Measurements from ENCODE around the gene COL4A4. TPM values are rescaled to one million over a fixed set of nuclear protein-coding genes. Genes with fewer than 3 reads are reported as not detected.

The COL4A4 gene
- total RNA-seq, 1 donor from 2014 or later, result 0.05 TPM

DNA sequence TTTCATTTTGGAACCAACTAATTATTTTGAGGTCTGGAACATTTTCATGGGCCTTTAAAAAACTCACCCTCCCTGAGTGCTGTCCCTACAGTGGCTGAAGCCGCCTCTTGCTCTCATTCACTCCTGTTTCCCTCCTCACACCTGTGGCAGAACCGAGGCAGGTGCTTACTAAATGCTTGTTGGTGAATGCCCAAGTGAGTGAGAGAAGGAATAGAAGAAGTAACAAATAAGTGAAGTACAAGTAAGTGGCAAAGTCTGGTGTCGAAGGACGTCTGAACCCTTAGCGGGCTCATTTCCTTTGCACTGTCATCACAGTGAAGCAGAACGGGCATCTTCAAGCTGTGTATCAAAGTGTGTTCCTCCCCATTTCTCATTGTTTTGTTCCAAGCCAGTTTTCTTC is 192.9 kb downstream of the COL4A4 start:
- no peak for TF ChIP-seq CTCF (IDR thresholded peaks at IDR 0.05; ENCODE audit: partially characterized antibody, unreplicated experiment)
- Mint-ChIP-seq H3K4me1 (ENCODE audit: low read depth, unreplicated experiment) (peaks cover 4% of the 10 kb centered on the region), H3K27me3 (ENCODE audit: unreplicated experiment) (no peaks in the 10 kb centered on the region), H3K27ac (ENCODE audit: unreplicated experiment) (no peak overlapping the region), H3K4me3 (ENCODE audit: unreplicated experiment) (no peak overlapping the region), H3K36me3 (ENCODE audit: unreplicated experiment) (no peaks in the 10 kb centered on the region), H3K9me3 (ENCODE audit: unreplicated experiment) (no peaks in the 10 kb centered on the region)
- DNase-seq, result no peak

DNA sequence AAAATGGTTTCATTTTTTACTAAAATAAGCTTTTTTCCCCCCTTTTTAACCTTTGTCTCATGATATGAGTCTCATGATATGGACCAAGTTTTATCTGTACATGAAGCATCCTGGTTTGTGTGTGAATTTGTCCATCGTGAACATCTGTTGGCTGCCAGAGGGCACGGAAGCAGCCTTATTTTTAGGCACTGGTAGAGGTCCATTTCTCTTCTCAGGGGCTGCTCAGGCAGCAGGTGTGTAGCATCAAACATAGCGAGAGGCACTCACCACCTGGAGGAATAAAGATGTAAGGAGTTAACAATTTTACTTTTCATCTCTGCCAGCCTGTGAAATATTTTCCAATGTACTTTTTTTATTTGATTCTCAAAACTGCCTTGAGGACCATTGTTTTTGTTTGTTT is 193.6 kb downstream of the COL4A4 start:
- TF ChIP-seq CTCF (IDR thresholded peaks at IDR 0.05; ENCODE audit: partially characterized antibody, unreplicated experiment), result no peak
- peaks cover 4% of the 10 kb centered on the region for H3K4me1 Mint-ChIP-seq (ENCODE audit: low read depth, unreplicated experiment)
- H3K27me3 Mint-ChIP-seq (ENCODE audit: unreplicated experiment), result no peaks in the 10 kb centered on the region
- no peak for DNase-seq
- no peak overlapping the region for H3K27ac Mint-ChIP-seq (ENCODE audit: unreplicated experiment)
- no peak overlapping the region for H3K4me3 Mint-ChIP-seq (ENCODE audit: unreplicated experiment)
- H3K36me3 Mint-ChIP-seq (ENCODE audit: unreplicated experiment), result no peaks in the 10 kb centered on the region
- H3K9me3 Mint-ChIP-seq (ENCODE audit: unreplicated experiment), result no peaks in the 10 kb centered on the region

DNA sequence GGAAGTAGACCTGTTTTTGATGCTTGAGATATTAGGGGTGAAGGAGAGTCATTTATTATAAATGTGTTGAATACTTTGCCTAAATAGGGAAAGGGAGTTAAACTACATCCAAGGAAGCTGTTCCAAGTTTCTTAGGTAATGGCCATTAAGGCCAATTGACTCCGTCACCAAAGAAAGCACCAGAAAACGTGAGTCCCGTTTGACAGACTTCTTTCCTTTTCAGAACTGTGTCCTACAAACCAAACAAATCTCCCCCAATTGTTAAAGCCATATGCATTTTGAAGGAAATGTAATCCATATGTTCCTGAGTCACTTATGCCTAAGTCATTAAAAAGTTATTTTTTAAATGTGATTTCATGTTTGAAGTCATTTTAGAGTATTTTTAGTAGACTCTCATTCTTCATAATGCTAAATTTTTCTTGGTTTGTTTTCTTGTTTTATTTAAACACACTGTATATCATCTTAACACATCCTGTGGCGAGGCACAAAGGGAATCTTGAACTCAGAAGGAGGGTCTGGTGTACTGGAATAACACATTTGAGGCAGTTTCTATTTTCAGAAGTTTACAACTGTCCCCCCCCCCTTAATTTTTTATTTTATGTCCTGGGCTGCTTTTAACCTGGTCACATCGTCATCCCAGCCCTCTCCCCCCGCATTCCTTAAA is 194.5 kb downstream of the COL4A4 start:
- H3K4me1 Mint-ChIP-seq (ENCODE audit: low read depth, unreplicated experiment), result peaks cover 4% of the 10 kb centered on the region
- no peaks in the 10 kb centered on the region for H3K27me3 Mint-ChIP-seq (ENCODE audit: unreplicated experiment)
- no peak for TF ChIP-seq CTCF (IDR thresholded peaks at IDR 0.05; ENCODE audit: partially characterized antibody, unreplicated experiment)
- no peak for DNase-seq
- no peak overlapping the region for H3K27ac Mint-ChIP-seq (ENCODE audit: unreplicated experiment)
- no peak overlapping the region for H3K4me3 Mint-ChIP-seq (ENCODE audit: unreplicated experiment)
- H3K9me3 Mint-ChIP-seq (ENCODE audit: unreplicated experiment), result no peaks in the 10 kb centered on the region
- H3K36me3 Mint-ChIP-seq (ENCODE audit: unreplicated experiment), result no peaks in the 10 kb centered on the region

GRCh38 chr2:226965376-226965775 is 198.6 kb downstream of the COL4A4 start:
- Mint-ChIP-seq H3K4me3 (ENCODE audit: unreplicated experiment) (no peak overlapping the region), H3K27ac (ENCODE audit: unreplicated experiment) (no peak overlapping the region), H3K36me3 (ENCODE audit: unreplicated experiment) (no peaks in the 10 kb centered on the region), H3K4me1 (ENCODE audit: low read depth, unreplicated experiment) (peaks cover 2% of the 10 kb centered on the region), H3K27me3 (ENCODE audit: unreplicated experiment) (no peaks in the 10 kb centered on the region), H3K9me3 (ENCODE audit: unreplicated experiment) (no peaks in the 10 kb centered on the region)
- DNase-seq, result no peak
- no peak for TF ChIP-seq CTCF (IDR thresholded peaks at IDR 0.05; ENCODE audit: partially characterized antibody, unreplicated experiment)

GRCh38 chr2:226963528-226963927 is 200.5 kb downstream of the COL4A4 start:
- no peaks in the 10 kb centered on the region for H3K9me3 Mint-ChIP-seq (ENCODE audit: unreplicated experiment)
- DNase-seq, result no peak
- no peaks in the 10 kb centered on the region for H3K27me3 Mint-ChIP-seq (ENCODE audit: unreplicated experiment)
- TF ChIP-seq CTCF (IDR thresholded peaks at IDR 0.05; ENCODE audit: partially characterized antibody, unreplicated experiment), result no peak
- H3K27ac Mint-ChIP-seq (ENCODE audit: unreplicated experiment), result no peak overlapping the region
- no peaks in the 10 kb centered on the region for H3K36me3 Mint-ChIP-seq (ENCODE audit: unreplicated experiment)
- H3K4me3 Mint-ChIP-seq (ENCODE audit: unreplicated experiment), result no peak overlapping the region
- H3K4me1 Mint-ChIP-seq (ENCODE audit: low read depth, unreplicated experiment), result no peaks in the 10 kb centered on the region

All from glutamatergic neuron (in vitro differentiated cells).